IPS DF 19.7 (cell line): ENCODE data around the gene ERBB3.
"Not testable (repeated sequence)": the region's sequence is repeated elsewhere in the genome, so short reads cannot be mapped to it uniquely, and the experiment has no call there.

ENCODE experiments used
- DNase-seq: peaks from one replicate; pipeline ENCODE4 v3.0.0-alpha.2; 2013; ENCODE audit warnings: low read depth, low spot score

ERBB3 gene

GRCh38 chr12:56079723-56080555, at the start of gene ERBB3:
Gene ERBB3, plus strand, starts transcription at chr12:56080165. Its CDS starts 136 bp downstream, at chr12:56080301.
- DNase-seq = no peak

- DNase-seq = no peak
These were observed 48.0 kb upstream of the ERBB3 start for GRCh38 chr12:56031987-56032386.

GRCh38 chr12:56034586-56035332, 45.2 kb upstream of the ERBB3 start:
- no peak for DNase-seq

GRCh38 chr12:56037161-56037560, 42.8 kb upstream of the ERBB3 start:
- DNase-seq = no peak

- no peak for DNase-seq
These were observed 41.8 kb upstream of the ERBB3 start for GRCh38 chr12:56038022-56038655.

- DNase-seq = no peak
These were observed 39.8 kb upstream of the ERBB3 start for GRCh38 chr12:56040151-56040550.

GRCh38 chr12:56040963-56041551, 38.9 kb upstream of the ERBB3 start:
- no peak for DNase-seq

GRCh38 chr12:56041552-56042429, 38.2 kb upstream of the ERBB3 start, which contains the start of gene RPS26:
Gene RPS26, plus strand, starts transcription at chr12:56041918. Its CDS starts 249 bp downstream, at chr12:56042167.
- DNase-seq = peak; percentile 100

- not testable (repeated sequence) for DNase-seq
These were observed 37.5 kb upstream of the ERBB3 start for GRCh38 chr12:56042430-56042813.

- DNase-seq = no peak
These were observed 37.1 kb upstream of the ERBB3 start for GRCh38 chr12:56042843-56043242.

- no peak for DNase-seq
These were observed 33.8 kb upstream of the ERBB3 start for GRCh38 chr12:56046027-56046780.

- DNase-seq = no peak
These were observed 26.5 kb upstream of the ERBB3 start for GRCh38 chr12:56053407-56053893.

- DNase-seq = not testable (repeated sequence)
These were observed 20.0 kb upstream of the ERBB3 start for GRCh38 chr12:56059964-56060363.

GRCh38 chr12:56061982-56062381, 18.0 kb upstream of the ERBB3 start:
- no peak for DNase-seq

GRCh38 chr12:56062996-56063395, 17.0 kb upstream of the ERBB3 start:
- no peak for DNase-seq

GRCh38 chr12:56071648-56072047, 8.3 kb upstream of the ERBB3 start:
- no peak for DNase-seq

- DNase-seq = no peak
These were observed 5.6 kb upstream of the ERBB3 start for GRCh38 chr12:56074396-56074795.

GRCh38 chr12:56077966-56078365, 2.0 kb upstream of the ERBB3 start:
- DNase-seq = not testable (repeated sequence)

GRCh38 chr12:56078427-56078826, 1.5 kb upstream of the ERBB3 start:
- DNase-seq = no peak
